DOHH2 (cell line): ENCODE results near the gene WDR7.

Source experiments
- H3F3A ChIP-seq: fragments of 200-600 bp; sonication (generic), shearing (Covaris generic); 2 replicates; pipeline ENCODE4 v1.6.0; 2016; ENCODE audit warnings: antibody characterized with exemption, mild to moderate bottlenecking; ENCODE audit not compliant: control insufficient read depth, insufficient read depth
- H3K27ac ChIP-seq: fragments of 200-600 bp; sonication (generic); 2 replicates; pipeline ENCODE4 v1.5.1; 2014; ENCODE audit warnings: low read depth, mild to moderate bottlenecking, low read length, moderate library complexity
- H3K27me3 ChIP-seq: fragments of 200-600 bp; sonication (generic); 2 replicates; pipeline ENCODE4 v1.6.1; 2014; ENCODE audit warnings: mild to moderate bottlenecking, low read length, mixed read lengths; ENCODE audit not compliant: control insufficient read depth
- H3K36me3 ChIP-seq: fragments of 200-600 bp; sonication (generic); 2 replicates; pipeline ENCODE4 v1.6.1; 2014; ENCODE audit warnings: mild to moderate bottlenecking, low read length, moderate library complexity, mixed read lengths; ENCODE audit not compliant: control insufficient read depth
- H3K4me1 ChIP-seq: fragments of 200-600 bp; sonication (generic); 2 replicates; pipeline ENCODE4 v1.6.1; 2014; ENCODE audit warnings: mild to moderate bottlenecking, low read length, mixed read lengths; ENCODE audit not compliant: control insufficient read depth
- H3K4me2 ChIP-seq: fragments of 200-600 bp; sonication (generic); 2 replicates; pipeline ENCODE4 v1.6.0; 2014; ENCODE audit warnings: mild to moderate bottlenecking, low read length, moderate library complexity
- H3K4me3 ChIP-seq: fragments of 200-600 bp; sonication (generic); 2 replicates; pipeline ENCODE4 v1.5.1; 2014; ENCODE audit warnings: mild to moderate bottlenecking, low read length, mixed read lengths
- H3K79me2 ChIP-seq: fragments of 200-600 bp; sonication (generic); 2 replicates; pipeline ENCODE4 v1.6.1; 2014; ENCODE audit warnings: mild to moderate bottlenecking, low read length, mixed read lengths; ENCODE audit not compliant: control insufficient read depth
- H3K9me2 ChIP-seq: fragments of 200-600 bp; sonication (generic); replicated peaks from 2 replicates; pipeline ENCODE4 v1.6.1; 2014; ENCODE audit warnings: mild to moderate bottlenecking, low read length, mixed read lengths; ENCODE audit not compliant: control insufficient read depth
- H3K9me3 ChIP-seq: fragments of 200-600 bp; sonication (generic); 2 replicates; pipeline ENCODE4 v1.6.1; 2014; ENCODE audit warnings: antibody characterized with exemption, low read length, mixed read lengths; ENCODE audit not compliant: control insufficient read depth, insufficient read depth
- H4K20me1 ChIP-seq: fragments of 200-600 bp; sonication (generic); 2 replicates; pipeline ENCODE4 v1.6.0; 2014; ENCODE audit warnings: low read depth, mild to moderate bottlenecking, antibody characterized with exemption, low read length, moderate library complexity; ENCODE audit not compliant: control insufficient read depth, insufficient read depth
- CTCF ChIP-seq: fragments of 200-600 bp; sonication (generic); IDR thresholded peaks from one replicate; pipeline ENCODE4 v1.5.1; 2014; ENCODE audit warnings: antibody characterized with exemption, mild to moderate bottlenecking, low read depth, low read length; ENCODE audit not compliant: poor library complexity, severe bottlenecking
- EZH2phosphoT487 ChIP-seq: fragments of 200-600 bp; sonication (generic); IDR thresholded peaks from 2 replicates; pipeline ENCODE4 v1.6.1; 2017; ENCODE audit warnings: borderline replicate concordance, mild to moderate bottlenecking, antibody characterized with exemption, low read length, moderate library complexity, mixed read lengths

The WDR7 gene

DNA sequence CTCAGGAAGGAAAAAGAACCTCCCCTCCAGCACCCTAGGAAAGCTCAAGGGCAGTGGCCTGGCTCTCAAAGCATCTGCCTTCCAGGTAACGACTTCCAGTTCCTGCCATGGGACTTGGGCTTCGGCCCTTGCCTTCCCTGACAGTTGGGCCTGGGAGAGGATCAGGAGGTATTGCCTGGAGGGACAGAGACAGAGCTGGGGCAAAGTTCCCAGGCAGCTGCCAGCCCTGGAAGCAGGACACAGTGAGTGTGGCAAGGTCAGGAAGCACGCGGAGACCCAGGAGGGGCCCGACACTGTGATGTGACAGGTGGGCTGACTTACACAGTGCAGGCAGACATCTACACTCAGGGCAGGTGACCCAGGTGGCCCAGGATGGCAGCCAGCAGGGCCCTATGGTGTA is 408.2 kb downstream of the WDR7 start:
- H3K4me3 ChIP-seq, result no peak overlapping the region
- no peak overlapping the region for H3K4me2 ChIP-seq
- no peaks in the 10 kb centered on the region for H3K79me2 ChIP-seq
- H3F3A ChIP-seq, result no peaks in the 10 kb centered on the region
- no peaks in the 10 kb centered on the region for H3K36me3 ChIP-seq
- H3K9me3 ChIP-seq, result no peaks in the 10 kb centered on the region
- no peak overlapping the region for H3K27ac ChIP-seq
- no peak for TF ChIP-seq CTCF
- no peak for TF ChIP-seq EZH2phosphoT487
- H3K4me1 ChIP-seq, result no peaks in the 10 kb centered on the region
- H3K9me2 ChIP-seq, result no peaks in the 10 kb centered on the region
- peaks cover 53% of the 10 kb centered on the region for H3K27me3 ChIP-seq
- H4K20me1 ChIP-seq, result peaks cover 2% of the 10 kb centered on the region; the same call in 1 of the 2 replicates

GRCh38 chr18:57060814-57061213 is 409.7 kb downstream of the WDR7 start:
- Histone ChIP-seq H3K4me1 (no peaks in the 10 kb centered on the region), H3K9me2 (no peaks in the 10 kb centered on the region), H3K4me3 (no peak overlapping the region), H3K79me2 (no peaks in the 10 kb centered on the region), H3K4me2 (no peak overlapping the region), H3K36me3 (no peaks in the 10 kb centered on the region), H4K20me1 (peaks cover 2% of the 10 kb centered on the region; the same call in 1 of the 2 replicates), H3K27ac (no peak overlapping the region), H3F3A (no peaks in the 10 kb centered on the region), H3K9me3 (no peaks in the 10 kb centered on the region), H3K27me3 (peaks cover 49% of the 10 kb centered on the region)
- no peak for TF ChIP-seq CTCF
- no peak for TF ChIP-seq EZH2phosphoT487

- Histone ChIP-seq H3K4me1 (no peaks in the 10 kb centered on the region), H3K9me2 (no peaks in the 10 kb centered on the region), H3K9me3 (no peaks in the 10 kb centered on the region), H3F3A (no peaks in the 10 kb centered on the region), H3K4me2 (no peak overlapping the region), H3K4me3 (no peak overlapping the region), H3K36me3 (no peaks in the 10 kb centered on the region), H4K20me1 (peaks cover 2% of the 10 kb centered on the region; the same call in 1 of the 2 replicates), H3K79me2 (no peaks in the 10 kb centered on the region), H3K27ac (no peak overlapping the region), H3K27me3 (peaks cover 51% of the 10 kb centered on the region)
- TF ChIP-seq CTCF (no peak), EZH2phosphoT487 (no peak)
These were observed 411.0 kb downstream of the WDR7 start for GRCh38 chr18:57062178-57062577.
